GM12873 (cell line): ENCODE results near the gene SEC16A.

ENCODE experiments used
- TF ChIP-seq, protein P1 (sequence below): IDR thresholded peaks from 2 replicates; pipeline ENCODE4 v1.5.1; 2012; ENCODE audit warnings: low read depth, mild to moderate bottlenecking, moderate library complexity, low read length, control low read depth; ENCODE audit not compliant: insufficient read depth; ENCODE audit errors: missing control alignments

The SEC16A gene

DNA sequence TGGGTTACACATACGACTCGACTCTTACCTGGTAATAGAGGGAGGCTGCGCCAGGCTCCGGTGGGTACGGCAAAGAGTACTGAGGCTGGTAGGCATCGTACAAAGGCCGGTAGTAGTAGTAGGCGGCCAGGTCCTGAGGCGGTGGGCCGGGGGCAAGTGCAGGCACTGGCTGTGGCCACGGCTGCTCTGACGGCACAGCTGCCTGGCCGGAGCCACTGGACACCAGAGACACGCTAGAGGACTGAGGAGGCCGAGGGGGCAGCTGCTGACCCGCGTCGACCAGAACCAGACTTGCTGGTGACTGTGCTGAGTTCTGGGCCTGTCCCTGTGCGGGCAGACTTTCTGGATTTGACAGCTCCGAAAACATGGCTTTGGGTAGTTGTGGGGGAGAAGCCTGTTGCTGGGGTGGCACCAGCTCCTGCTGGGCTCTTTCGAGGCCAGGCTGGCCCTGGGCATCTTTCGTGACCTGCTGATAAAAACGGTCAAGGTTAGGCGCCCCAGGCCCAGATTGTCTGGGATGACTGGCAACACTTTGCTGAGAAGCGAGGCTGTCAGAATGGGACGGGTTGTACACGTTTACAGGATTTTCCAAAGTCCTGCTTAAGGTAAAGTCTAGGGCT is 8.7 kb downstream of the SEC16A start:
- TF ChIP-seq, protein P1, sequence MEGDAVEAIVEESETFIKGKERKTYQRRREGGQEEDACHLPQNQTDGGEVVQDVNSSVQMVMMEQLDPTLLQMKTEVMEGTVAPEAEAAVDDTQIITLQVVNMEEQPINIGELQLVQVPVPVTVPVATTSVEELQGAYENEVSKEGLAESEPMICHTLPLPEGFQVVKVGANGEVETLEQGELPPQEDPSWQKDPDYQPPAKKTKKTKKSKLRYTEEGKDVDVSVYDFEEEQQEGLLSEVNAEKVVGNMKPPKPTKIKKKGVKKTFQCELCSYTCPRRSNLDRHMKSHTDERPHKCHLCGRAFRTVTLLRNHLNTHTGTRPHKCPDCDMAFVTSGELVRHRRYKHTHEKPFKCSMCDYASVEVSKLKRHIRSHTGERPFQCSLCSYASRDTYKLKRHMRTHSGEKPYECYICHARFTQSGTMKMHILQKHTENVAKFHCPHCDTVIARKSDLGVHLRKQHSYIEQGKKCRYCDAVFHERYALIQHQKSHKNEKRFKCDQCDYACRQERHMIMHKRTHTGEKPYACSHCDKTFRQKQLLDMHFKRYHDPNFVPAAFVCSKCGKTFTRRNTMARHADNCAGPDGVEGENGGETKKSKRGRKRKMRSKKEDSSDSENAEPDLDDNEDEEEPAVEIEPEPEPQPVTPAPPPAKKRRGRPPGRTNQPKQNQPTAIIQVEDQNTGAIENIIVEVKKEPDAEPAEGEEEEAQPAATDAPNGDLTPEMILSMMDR = no peak

DNA sequence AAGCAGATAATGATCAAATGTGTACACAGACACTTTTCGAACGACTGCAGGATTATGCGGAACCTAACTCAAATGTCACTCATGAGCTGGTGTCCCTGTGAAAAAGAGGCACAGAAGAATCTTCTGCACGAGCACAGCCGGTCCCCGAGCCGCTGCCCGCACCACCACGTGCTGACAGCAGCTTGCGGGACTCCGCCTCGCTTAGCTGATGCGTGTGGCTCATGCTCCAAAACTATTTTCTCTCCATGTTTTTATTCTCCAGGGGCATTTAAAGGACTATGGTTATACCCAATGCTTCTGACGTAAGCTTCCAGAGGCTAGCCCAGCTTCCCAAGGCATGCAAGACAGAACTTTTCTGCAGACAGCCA is 9.5 kb downstream of the SEC16A start:
- TF ChIP-seq, protein P1 = no peak

DNA sequence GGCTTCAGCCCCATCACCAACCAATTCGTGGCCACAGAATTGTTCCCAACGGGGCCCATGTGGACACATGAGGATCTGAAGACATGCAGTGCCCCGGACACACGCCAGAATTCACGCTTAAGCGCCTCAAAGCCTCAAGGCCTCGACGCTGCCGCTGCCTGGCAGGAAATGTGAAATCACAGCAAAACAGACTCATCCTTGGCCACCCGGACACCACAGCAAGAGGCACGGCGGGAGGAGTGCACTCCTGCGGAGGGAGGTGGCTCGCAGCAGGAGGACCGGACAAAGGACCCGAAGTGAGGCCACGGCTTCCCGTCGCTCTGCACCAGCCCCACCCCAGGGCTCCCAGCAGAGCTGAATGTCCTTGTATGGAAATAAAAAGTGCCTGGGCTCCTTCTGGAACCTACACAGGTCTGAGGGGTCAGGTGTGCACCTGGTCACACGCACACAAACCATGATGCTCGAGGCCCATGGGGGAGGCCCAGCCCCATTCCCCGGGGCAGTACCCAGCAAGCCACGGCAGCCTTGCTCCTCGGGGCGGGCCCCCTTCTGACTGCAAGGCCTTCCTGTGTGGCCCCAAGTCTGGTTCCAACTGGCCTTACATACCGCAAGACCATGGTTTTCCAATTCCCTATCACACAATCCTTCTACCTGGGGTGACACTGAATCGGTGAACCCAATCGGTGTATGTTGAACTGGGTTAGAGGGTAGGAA is 10.0 kb downstream of the SEC16A start:
- TF ChIP-seq, protein P1 = no peak

DNA sequence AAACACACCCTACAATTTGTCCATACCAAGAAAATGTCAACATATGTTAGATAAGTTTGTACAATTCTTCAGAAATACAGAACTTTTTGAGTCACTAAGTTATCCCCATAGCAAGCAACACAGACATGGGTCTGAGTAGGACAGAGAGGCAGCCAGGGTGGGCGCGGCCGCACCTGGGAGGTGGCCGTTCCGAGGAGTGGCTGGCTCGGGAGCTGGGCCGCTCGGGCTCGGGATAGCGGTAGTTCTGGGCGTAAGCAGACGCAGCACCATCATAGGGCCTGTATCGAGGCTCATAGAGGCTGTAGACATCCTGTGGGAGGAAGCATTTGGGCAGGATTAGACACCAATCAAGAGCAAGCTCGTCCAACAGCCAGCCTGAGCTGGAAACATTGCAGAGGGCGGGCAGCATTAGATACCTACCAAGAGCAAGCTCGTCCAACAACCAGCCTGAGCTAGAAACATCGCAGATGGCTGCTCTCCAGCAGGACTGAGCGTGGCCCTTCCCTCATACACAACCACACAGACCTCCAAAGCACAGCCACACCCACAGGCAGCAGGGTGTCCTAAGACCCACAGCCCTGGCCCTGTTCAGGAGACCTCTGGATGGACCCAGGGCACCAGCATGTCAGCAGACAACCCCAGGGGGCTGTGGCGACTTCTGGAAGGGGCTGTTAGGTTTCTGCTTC is 10.9 kb downstream of the SEC16A start:
- TF ChIP-seq, protein P1 = no peak

DNA sequence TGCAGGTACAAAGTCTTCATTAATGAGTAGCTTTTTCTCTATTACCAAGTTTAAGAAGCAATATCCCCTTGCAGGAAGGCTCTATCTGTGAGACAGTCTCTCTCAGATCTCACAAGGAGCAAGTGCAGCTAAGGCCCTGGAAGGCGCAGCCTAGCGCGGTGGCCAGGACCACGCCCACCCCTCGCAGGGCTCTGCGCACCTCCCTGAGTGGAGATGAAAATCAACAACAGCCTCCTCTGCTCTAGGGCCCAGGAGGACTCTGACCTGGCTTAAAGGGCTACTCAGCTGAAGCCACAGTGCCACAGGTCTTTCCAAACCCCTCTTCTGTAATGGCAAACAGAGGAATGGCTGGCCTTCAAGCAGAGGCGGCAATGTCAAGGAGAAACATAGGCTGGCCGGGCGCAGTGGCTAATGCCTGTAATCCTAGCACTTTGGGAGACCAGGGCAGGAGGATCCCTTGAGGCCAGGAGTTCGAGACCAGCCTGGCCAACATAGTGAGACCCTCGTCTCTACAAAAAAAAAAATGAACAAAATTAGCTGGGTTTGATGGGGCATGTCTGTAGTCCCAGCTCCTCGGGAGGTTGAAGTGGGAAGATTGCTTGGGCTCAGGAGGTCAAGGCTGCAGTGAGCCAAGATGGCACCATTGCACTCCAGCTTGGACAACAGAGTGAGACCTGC is 11.9 kb downstream of the SEC16A start:
- TF ChIP-seq, protein P1 = no peak

DNA sequence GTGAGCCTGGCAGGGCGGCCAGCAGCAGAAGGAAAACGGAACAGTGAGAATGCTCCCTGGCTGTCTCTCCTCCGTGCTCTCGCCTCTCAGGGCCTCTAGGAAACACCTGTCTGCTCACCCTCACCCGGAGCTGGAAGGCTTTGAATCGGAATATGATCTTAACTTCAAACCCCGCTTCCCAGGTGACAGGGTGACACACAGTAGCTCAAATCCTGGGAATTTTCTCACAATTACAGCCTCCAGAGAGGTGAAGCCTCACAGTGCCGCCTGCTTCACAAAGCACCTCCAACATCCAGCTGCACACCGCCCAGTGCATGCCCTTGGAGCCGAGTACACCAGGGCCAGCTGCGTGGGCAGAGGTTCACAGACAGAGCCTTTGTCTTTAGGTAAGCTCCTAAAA is 12.5 kb downstream of the SEC16A start:
- TF ChIP-seq, protein P1 = no peak

DNA sequence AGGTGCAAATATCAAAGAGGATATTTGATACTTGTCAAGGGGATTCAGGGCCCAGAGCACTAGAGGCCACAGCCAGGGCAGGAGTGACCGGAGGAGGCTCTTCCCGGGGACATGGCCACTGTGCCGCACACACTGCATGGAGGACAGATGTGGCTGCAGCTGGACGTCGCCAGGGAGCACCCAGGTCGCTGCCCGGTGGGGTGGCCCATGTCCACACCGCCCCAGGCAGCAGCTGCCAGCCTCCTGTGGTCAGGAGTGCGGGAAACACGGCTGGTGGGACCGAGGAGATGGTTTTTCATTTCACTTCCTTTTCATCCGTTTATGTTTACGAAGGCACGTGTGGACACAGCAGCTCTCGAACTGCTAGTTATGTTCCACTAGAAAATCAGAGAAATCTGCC is 15.1 kb downstream of the SEC16A start:
- TF ChIP-seq, protein P1 = no peak
